ENCODE measurements around the gene WDR88.

GRCh38 chr19:33205110-33205509, 73.2 kb downstream of the WDR88 start:
- no peak for TF ChIP-seq MAFK (conservative IDR thresholded peaks at IDR 0.05 in 1 of 2, IDR thresholded peaks at IDR 0.05 in 1 of 2; ENCODE audit: low read length in 2 of 2)
- no peak for TF ChIP-seq POLR2AphosphoS5 (IDR thresholded peaks at IDR 0.05; ENCODE audit: low read depth, low read length)
- TF ChIP-seq POLR2A (IDR thresholded peaks at IDR 0.05; ENCODE audit: insufficient read depth in 1 of 2, low read depth in 2 of 2, low read length in 2 of 2) = no peak
- TF ChIP-seq RAD21 (CRISPR knock-in tag; IDR thresholded peaks at IDR 0.05) = no peak
- no peak for TF ChIP-seq IRF1 (CRISPR knock-in tag; IDR thresholded peaks at IDR 0.05; ENCODE audit: low read depth)
- TF ChIP-seq TEF (CRISPR knock-in tag; IDR thresholded peaks at IDR 0.05) = no peak
- TF ChIP-seq ZBTB38 (CRISPR knock-in tag; IDR thresholded peaks at IDR 0.05) = no peak
- TF ChIP-seq SALL2 (CRISPR knock-in tag; IDR thresholded peaks at IDR 0.05) = no peak
- no peak for TF ChIP-seq ZSCAN5A (CRISPR knock-in tag; IDR thresholded peaks at IDR 0.05; ENCODE audit: borderline replicate concordance)
- TF ChIP-seq SRSF4 (IDR thresholded peaks at IDR 0.05; ENCODE audit: low read depth, low read length, poor library complexity, severe bottlenecking) = no peak
- no peak for TF ChIP-seq MIER2 (CRISPR knock-in tag; IDR thresholded peaks at IDR 0.05)
- no peak for TF ChIP-seq IKZF1 (IDR thresholded peaks at IDR 0.05)
- no peak for TF ChIP-seq NPAS2 (CRISPR knock-in tag; IDR thresholded peaks at IDR 0.05; ENCODE audit: borderline replicate concordance)
- no peak for TF ChIP-seq DPF2 (CRISPR knock-in tag; IDR thresholded peaks at IDR 0.05; ENCODE audit: borderline replicate concordance, low read depth)
